GM12875 (cell line): ENCODE data around the gene DCTPP1.
A peak's percentile ranks its signal among the peaks of the same experiment; 100 is the strongest.

Experiments used
- H3K4me3 ChIP-seq: one replicate; pipeline ENCODE4 v1.5.1; 2011; ENCODE audit warnings: low read depth, low read length, control low read depth
- CTCF ChIP-seq: IDR thresholded peaks from 2 replicates; pipeline ENCODE4 v1.5.1; 2011; ENCODE audit warnings: low read depth, mild to moderate bottlenecking, control low read depth, inconsistent platforms, low read length, moderate library complexity, borderline replicate concordance; ENCODE audit not compliant: insufficient read depth

Gene DCTPP1

GRCh38 chr16:30445408-30446202, 15.8 kb upstream of the DCTPP1 start, which contains the start of gene SEPHS2:
Gene SEPHS2, minus strand, starts transcription at chr16:30445874. Its CDS starts 147 bp downstream, at chr16:30445727.
- peak; percentile 41; the same call in 1 of the 2 replicates for TF ChIP-seq CTCF
- H3K4me3 ChIP-seq, result peak within 1 kb of the TSS; percentile 89

- no peak for TF ChIP-seq CTCF
- H3K4me3 ChIP-seq, result peak overlapping the region; percentile 89
Observed at GRCh38 chr16:30445149-30445407, 15.2 kb upstream of the DCTPP1 start.

- no peak for TF ChIP-seq CTCF
Observed at GRCh38 chr16:30444231-30445148, 14.7 kb upstream of the DCTPP1 start.

GRCh38 chr16:30443631-30444030, 13.8 kb upstream of the DCTPP1 start:
- TF ChIP-seq CTCF, result no peak
- H3K4me3 ChIP-seq, result no peak overlapping the region

More at GRCh38 chr16:30444231-30445148, 14.7 kb upstream of the DCTPP1 start:
- H3K4me3 ChIP-seq, result peak overlapping the region; percentile 89

- H3K4me3 ChIP-seq, result no peak overlapping the region
- TF ChIP-seq CTCF, result no peak
Observed at GRCh38 chr16:30439720-30440348, 10.0 kb upstream of the DCTPP1 start.

GRCh38 chr16:30438835-30439234, 9.0 kb upstream of the DCTPP1 start:
- no peak for TF ChIP-seq CTCF
- H3K4me3 ChIP-seq, result no peak overlapping the region
